ENCODE results near the gene ZNF280D.

GRCh38 chr15:56715220-56715619 is 18.1 kb downstream of the ZNF280D start:
- TF ChIP-seq CTCF (IDR thresholded peaks at IDR 0.05; ENCODE audit: low read depth, low read length) (no peak), EZH2phosphoT487 (IDR thresholded peaks at IDR 0.05; ENCODE audit: low read depth) (no peak)

Data from OCI-LY3 (cell line).